Trophoblast cell (in vitro differentiated cells and primary cell): ENCODE data around the gene PIM3.

Source experiments
- DNase-seq, 2 donors: peaks; one replicate each; pipeline ENCODE4 v3.0.0-alpha.2; 2016
- H2AFZ ChIP-seq: 2 replicates; pipeline ENCODE4 v1.6.1; 2013; ENCODE audit warnings: low read length, moderate library complexity, mild to moderate bottlenecking; ENCODE audit not compliant: insufficient read depth, poor library complexity
- H2AK5ac ChIP-seq: 2 replicates; pipeline ENCODE4 v1.6.1; 2013; ENCODE audit warnings: mild to moderate bottlenecking, low read length
- H2BK120ac ChIP-seq: 2 replicates; pipeline ENCODE4 v1.6.1; 2013; ENCODE audit warnings: low read length, mild to moderate bottlenecking, moderate library complexity; ENCODE audit not compliant: insufficient read depth, poor library complexity
- H2BK12ac ChIP-seq: 2 replicates; pipeline ENCODE4 v1.6.1; 2013; ENCODE audit warnings: mild to moderate bottlenecking, low read length, moderate library complexity
- H2BK5ac ChIP-seq: 2 replicates; pipeline ENCODE4 v1.6.1; 2013; ENCODE audit warnings: low read length, low read depth, moderate library complexity, mild to moderate bottlenecking; ENCODE audit not compliant: poor library complexity
- H3K14ac ChIP-seq: 2 replicates; pipeline ENCODE4 v1.6.1; 2013; ENCODE audit warnings: mild to moderate bottlenecking, low read length
- H3K18ac ChIP-seq: 2 replicates; pipeline ENCODE4 v1.6.1; 2013; ENCODE audit warnings: mild to moderate bottlenecking, low read length
- H3K23ac ChIP-seq: 2 replicates; pipeline ENCODE4 v1.6.1; 2013; ENCODE audit warnings: low read length
- H3K27ac ChIP-seq: 2 replicates; pipeline ENCODE4 v1.5.1; 2013; ENCODE audit warnings: low read depth, mild to moderate bottlenecking, inconsistent platforms, low read length, moderate library complexity
- H3K27me3 ChIP-seq: 2 replicates; pipeline ENCODE4 v1.6.1; 2013; ENCODE audit warnings: inconsistent platforms, mild to moderate bottlenecking, low read length, moderate library complexity; ENCODE audit not compliant: insufficient read depth
- H3K36me3 ChIP-seq, 2 experiments: 1 replicate in 1 of 2; 2 replicates in 1 of 2; pipeline ENCODE4 v1.6.1; 2013; ENCODE audit warnings: low read length in 2 of 2, mild to moderate bottlenecking in 2 of 2, moderate library complexity in 1 of 2; ENCODE audit not compliant: insufficient read depth in 2 of 2, control insufficient read depth in 1 of 2
- H3K4ac ChIP-seq: 2 replicates; pipeline ENCODE4 v1.6.1; 2013; ENCODE audit warnings: low read depth, mild to moderate bottlenecking, low read length, moderate library complexity
- H3K4me1 ChIP-seq, 2 experiments: 1 replicate in 1 of 2; 2 replicates in 1 of 2; pipeline ENCODE4 v1.6.1; 2013; ENCODE audit warnings: low read length in 2 of 2, mild to moderate bottlenecking in 2 of 2, moderate library complexity in 1 of 2; ENCODE audit not compliant: insufficient read depth in 2 of 2, control insufficient read depth in 1 of 2
- H3K4me2 ChIP-seq: 2 replicates; pipeline ENCODE4 v1.6.1; 2013; ENCODE audit warnings: inconsistent platforms, mild to moderate bottlenecking, low read length, moderate library complexity
- H3K4me3 ChIP-seq: 2 replicates; pipeline ENCODE4 v1.5.1; 2013; ENCODE audit warnings: mild to moderate bottlenecking, low read depth, low read length, inconsistent platforms
- H3K79me1 ChIP-seq: one replicate; pipeline ENCODE4 v1.6.1; 2013; ENCODE audit warnings: low read length
- H3K79me2 ChIP-seq: 2 replicates; pipeline ENCODE4 v1.6.1; 2013; ENCODE audit warnings: low read length, mild to moderate bottlenecking; ENCODE audit not compliant: control insufficient read depth, insufficient read depth, poor library complexity
- H3K9ac ChIP-seq: 2 replicates; pipeline ENCODE4 v1.6.1; 2013; ENCODE audit warnings: mild to moderate bottlenecking, low read length
- H3K9me3 ChIP-seq: 2 replicates; pipeline ENCODE4 v1.6.1; 2013; ENCODE audit warnings: low read depth, mild to moderate bottlenecking, control low read depth, inconsistent platforms, low read length; ENCODE audit not compliant: insufficient read depth
- H4K12ac ChIP-seq: 2 replicates; pipeline ENCODE4 v1.6.1; 2013; ENCODE audit warnings: low read depth, mild to moderate bottlenecking, low read length, moderate library complexity
- H4K8ac ChIP-seq: 2 replicates; pipeline ENCODE4 v1.6.1; 2013; ENCODE audit warnings: low read depth, mild to moderate bottlenecking, low read length, moderate library complexity
- H4K91ac ChIP-seq: one replicate; pipeline ENCODE4 v1.6.1; 2013; ENCODE audit warnings: low read depth, mild to moderate bottlenecking, low read length, moderate library complexity
- WGBS: extraction: QIAGEN DNeasy Blood & Tissue Kit; methylation state at CpG from one replicate; pipeline ENCODE4 v1.1.7; 2013; ENCODE audit warnings: missing lambda C conversion rate; ENCODE audit not compliant: insufficient read length, insufficient coverage; ENCODE audit errors: extremely low coverage; 5-methylcytosine and 5-hydroxymethylcytosine counted together

PIM3 gene

GRCh38 chr22:49954354-49954753, 6.2 kb upstream of the PIM3 start:
- Histone ChIP-seq H3K27ac (no peak overlapping the region), H3K23ac (no peak overlapping the region), H3K79me2 (peaks cover 19% of the 10 kb centered on the region), H2AK5ac (peak overlapping the region; percentile 78), H4K8ac (peak overlapping the region; percentile 51), H4K91ac (peak overlapping the region; percentile 68), H3K4me3 (no peak overlapping the region), H2BK120ac (peak overlapping the region; percentile 66), H2BK5ac (peak overlapping the region; percentile 68), H4K12ac (no peak overlapping the region), H3K4me1 (peaks cover 38 to 46% of the 10 kb centered on the region in 2 experiments), H3K4me2 (no peak overlapping the region), H3K18ac (peak overlapping the region; percentile 43), H3K36me3 (no peaks in the 10 kb centered on the region), H3K27me3 (no peaks in the 10 kb centered on the region), H3K4ac (no peak overlapping the region), H3K14ac (peak overlapping the region; percentile 60), H3K79me1 (peaks cover 46% of the 10 kb centered on the region), H2AFZ (no peak overlapping the region), H2BK12ac (peak overlapping the region; percentile 67), H3K9me3 (peaks cover 2% of the 10 kb centered on the region), H3K9ac (no peak overlapping the region)
- DNase-seq = no peak
- WGBS = no CpG with 5 or more reads among the region's 8 CpGs

- Histone ChIP-seq H3K4me3 (no peak overlapping the region), H3K79me1 (peaks cover 46% of the 10 kb centered on the region), H3K79me2 (peaks cover 20% of the 10 kb centered on the region), H3K27me3 (no peaks in the 10 kb centered on the region), H3K9me3 (peaks cover 2% of the 10 kb centered on the region), H3K27ac (no peak overlapping the region), H3K4ac (no peak overlapping the region), H2BK12ac (peak overlapping the region; percentile 42), H3K14ac (no peak overlapping the region), H2AK5ac (peak overlapping the region; percentile 49), H3K4me1 (peaks cover 44 to 53% of the 10 kb centered on the region in 2 experiments), H3K23ac (no peak overlapping the region), H2BK120ac (peak overlapping the region; percentile 20), H4K91ac (peak overlapping the region; percentile 52), H2AFZ (no peak overlapping the region), H4K12ac (no peak overlapping the region), H2BK5ac (no peak overlapping the region), H3K36me3 (no peaks in the 10 kb centered on the region), H3K9ac (no peak overlapping the region), H3K4me2 (no peak overlapping the region), H3K18ac (no peak overlapping the region), H4K8ac (no peak overlapping the region)
- DNase-seq = no peak
- no CpG with 5 or more reads among the region's 15 CpGs for WGBS
These were observed 5.5 kb upstream of the PIM3 start for GRCh38 chr22:49954991-49955580.

- peaks cover 46% of the 10 kb centered on the region for H3K79me1 ChIP-seq
- no peak overlapping the region for H2AK5ac ChIP-seq
- peak overlapping the region; percentile 52 for H4K91ac ChIP-seq
- H3K4me3 ChIP-seq = no peak overlapping the region
- H2BK12ac ChIP-seq = peak overlapping the region; percentile 42
- H3K4me2 ChIP-seq = no peak overlapping the region
- H3K27me3 ChIP-seq = no peaks in the 10 kb centered on the region
- no peak overlapping the region for H2BK120ac ChIP-seq
- peaks cover 2% of the 10 kb centered on the region for H3K9me3 ChIP-seq
- H3K9ac ChIP-seq = no peak overlapping the region
- no peak overlapping the region for H4K8ac ChIP-seq
- H3K18ac ChIP-seq = no peak overlapping the region
- peaks cover 19% of the 10 kb centered on the region for H3K79me2 ChIP-seq
- WGBS = no CpG with 5 or more reads among the region's 22 CpGs
- H3K23ac ChIP-seq = no peak overlapping the region
- H3K14ac ChIP-seq = no peak overlapping the region
- peaks cover 40 to 49% of the 10 kb centered on the region in 2 experiments for H3K4me1 ChIP-seq
- H3K27ac ChIP-seq = no peak overlapping the region
- H3K36me3 ChIP-seq = no peaks in the 10 kb centered on the region
- H4K12ac ChIP-seq = no peak overlapping the region
- no peak for DNase-seq
- no peak overlapping the region for H2BK5ac ChIP-seq
- no peak overlapping the region for H2AFZ ChIP-seq
- no peak overlapping the region for H3K4ac ChIP-seq
These were observed 4.8 kb upstream of the PIM3 start for GRCh38 chr22:49955581-49956417.

- H4K8ac ChIP-seq = no peak overlapping the region
- no peaks in the 10 kb centered on the region for H3K36me3 ChIP-seq
- H3K4me1 ChIP-seq = peaks cover 35 to 44% of the 10 kb centered on the region in 2 experiments
- peak overlapping the region; percentile 26 for H2AK5ac ChIP-seq
- no peak overlapping the region for H2BK120ac ChIP-seq
- no peak overlapping the region for H2BK12ac ChIP-seq
- H3K4me3 ChIP-seq = no peak overlapping the region
- H3K4ac ChIP-seq = no peak overlapping the region
- H3K23ac ChIP-seq = no peak overlapping the region
- H3K27me3 ChIP-seq = no peaks in the 10 kb centered on the region
- WGBS = no CpG with 5 or more reads among the region's 15 CpGs
- H3K79me2 ChIP-seq = peaks cover 22% of the 10 kb centered on the region
- H3K9me3 ChIP-seq = peaks cover 2% of the 10 kb centered on the region
- no peak overlapping the region for H4K91ac ChIP-seq
- H3K79me1 ChIP-seq = peaks cover 46% of the 10 kb centered on the region
- H3K18ac ChIP-seq = no peak overlapping the region
- H2AFZ ChIP-seq = no peak overlapping the region
- no peak overlapping the region for H4K12ac ChIP-seq
- no peak overlapping the region for H2BK5ac ChIP-seq
- H3K27ac ChIP-seq = no peak overlapping the region
- H3K9ac ChIP-seq = no peak overlapping the region
- no peak overlapping the region for H3K4me2 ChIP-seq
- H3K14ac ChIP-seq = no peak overlapping the region
- no peak for DNase-seq
These were observed 4.2 kb upstream of the PIM3 start for GRCh38 chr22:49956418-49956770.
